Upper lobe of left lung (tissue), 6 donors: ENCODE measurements around the gene NDUFB10. TPM values are rescaled to one million over a fixed set of nuclear protein-coding genes. Genes with fewer than 3 reads are reported as not detected.

Experiments
- ATAC-seq, 2 donors: fragments of 200-7000 bp; cut with Tn5 transposase; one replicate each; pipeline ENCODE4 v1.9.1; 2022; ENCODE audit warnings: mild to moderate bottlenecking in 2 of 2, moderate library complexity in 2 of 2; ENCODE audit not compliant: low FRiP score in 2 of 2
- DNase-seq, 2 donors: peaks; one replicate each; pipeline ENCODE4 v3.0.0-alpha.2; 2019 to 2020
- H3K27ac ChIP-seq, 4 donors: fragments of 200-600 bp; sonication (generic); one replicate each; pipeline ENCODE4 v1.5.1; 2016 to 2019
- H3K27me3 ChIP-seq, 4 donors: fragments of 200-600 bp; sonication (generic); one replicate each; pipeline ENCODE4 v1.5.1; 2017 to 2019
- H3K36me3 ChIP-seq, 4 donors: fragments of 200-600 bp; sonication (generic); one replicate each; pipeline ENCODE4 v1.5.1; 2016 to 2019
- H3K4me1 ChIP-seq, 4 donors: fragments of 200-600 bp; sonication (generic); one replicate each; pipeline ENCODE4 v1.5.1; 2018 to 2019
- H3K4me3 ChIP-seq, 4 donors: fragments of 200-600 bp; sonication (generic); one replicate each; pipeline ENCODE4 v1.5.1; 2017 to 2019; ENCODE audit warnings: mild to moderate bottlenecking in 2 of 4, moderate library complexity in 1 of 4
- H3K9me3 ChIP-seq, 4 donors: fragments of 200-600 bp; sonication (generic); one replicate each; pipeline ENCODE4 v1.5.1; 2018 to 2019
- EP300 ChIP-seq, 4 donors: sonication (generic); formaldehyde crosslinking; IDR thresholded peaks; one replicate each; pipeline ENCODE4 v1.5.1; 2017; ENCODE audit warnings: antibody characterized with exemption in 4 of 4, control low read depth in 2 of 4
- POLR2A ChIP-seq, 4 donors: fragments of 450-650 bp; IDR thresholded peaks; one replicate each; pipeline ENCODE4 v1.5.1; 2016 to 2017; ENCODE audit warnings: antibody characterized with exemption in 4 of 4, mild to moderate bottlenecking in 2 of 4
- POLR2AphosphoS5 ChIP-seq, 2 donors: sonication (generic); formaldehyde crosslinking; IDR thresholded peaks; one replicate each; pipeline ENCODE4 v1.5.1; 2017; ENCODE audit warnings: antibody characterized with exemption in 2 of 2
- WGBS, 2 donors: methylation state at CpG; one replicate each; pipeline ENCODE4 v1.1.5; 2017 to 2018; 5-methylcytosine and 5-hydroxymethylcytosine counted together
- small RNA-seq, 4 donors: library from RNA; depleted of rRNA; stranded (forward); fragments of <200 nt; gene quantifications; one replicate each; pipeline ENCODE3, GENCODE V24; 2016
- total RNA-seq, 6 donors: library from RNA; depleted of rRNA in 4 of 6; stranded (reverse); fragments of >200 nt in 4 of 6; gene quantifications; one replicate each; pipeline versions ENCODE4 v1.1.0 to v1.2.1, GENCODE V29; 2016 to 2021
- TF ChIP-seq, protein P1 (sequence below), 6 experiments: fragments of 450-650 bp in 4 of 6; fragments of 200-600 bp in 2 of 6; sonication (generic) in 2 of 6; IDR thresholded peaks; one replicate each; pipeline ENCODE4 v1.5.1; 2016 to 2019; ENCODE audit warnings: antibody characterized with exemption in 6 of 6
- donor health status: DM: no; HTN: no; CAD: no; lungs with moderate emphysema.
- donor health status: DM: no; HTN: yes; CAD: no; lungs with severe emphysema.

Gene NDUFB10
- total RNA-seq, 6 donors from 2014 or later, result 76.5 to 245 (median 107) TPM

DNA sequence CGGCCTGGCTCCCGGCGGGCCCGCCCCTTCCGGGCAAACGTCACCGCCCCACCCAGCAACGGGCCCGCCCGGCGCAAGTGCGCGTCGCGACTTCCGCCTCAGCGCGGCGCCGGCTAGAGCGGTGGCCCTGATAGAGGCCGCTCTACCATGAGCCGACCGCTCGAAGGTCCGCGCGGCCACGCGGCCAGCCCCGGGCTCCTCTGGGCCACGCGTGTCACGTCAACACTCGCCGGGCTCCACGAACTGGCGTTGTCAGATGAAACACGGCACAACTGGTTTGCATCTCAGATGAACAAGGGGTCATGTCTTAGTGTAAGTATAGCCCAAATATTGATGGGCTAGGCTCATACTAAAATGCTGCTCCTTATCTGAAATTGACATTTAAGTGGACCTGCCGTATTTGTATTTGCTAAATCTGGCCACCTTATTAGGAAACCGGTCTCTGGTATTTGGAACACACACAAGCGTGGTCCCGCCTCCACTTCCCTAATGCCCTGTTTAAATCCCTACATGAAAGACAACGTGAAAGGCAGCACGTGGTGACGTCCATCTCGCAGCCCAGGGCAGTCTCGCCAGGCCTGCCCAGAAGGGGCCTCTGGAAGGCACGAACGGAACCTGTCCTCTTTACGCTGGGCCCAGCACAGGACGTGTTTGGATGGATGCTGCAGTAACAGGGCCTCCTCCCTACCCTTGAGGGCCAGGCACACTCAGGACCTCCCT, 50.6 kb downstream of the NDUFB10 start, which contains the start of gene ZNF598:
Gene ZNF598 (minus strand): TSS at position 31 of the 720 bp plus-strand sequence.
- DNase-seq (peak; percentile 81 to 97), ATAC-seq (peak; percentile 92 to 96)

More for the DNA sequence above, 50.6 kb downstream of the NDUFB10 start, which contains the start of gene ZNF598:
- H3K27me3 ChIP-seq, result no peaks in the 10 kb centered on the region
- H3K36me3 ChIP-seq, result no peaks in the 10 kb centered on the region
- H3K4me1 ChIP-seq, result peaks cover 40 to 52% (median 43%) of the 10 kb centered on the region in 4 donors
- 3 to 6% methylated on average over 11 to 30 of the region's 52 CpGs for WGBS, 2 donors
- TF ChIP-seq POLR2AphosphoS5 (IDR thresholded peaks at IDR 0.05) (peak; percentile 80 to 93), POLR2A (IDR thresholded peaks at IDR 0.05) (peak in 3 of 4 donors; percentile 49 to 94 (median 88)), EP300 (IDR thresholded peaks at IDR 0.05) (no peak)
- TF ChIP-seq, protein P1, sequence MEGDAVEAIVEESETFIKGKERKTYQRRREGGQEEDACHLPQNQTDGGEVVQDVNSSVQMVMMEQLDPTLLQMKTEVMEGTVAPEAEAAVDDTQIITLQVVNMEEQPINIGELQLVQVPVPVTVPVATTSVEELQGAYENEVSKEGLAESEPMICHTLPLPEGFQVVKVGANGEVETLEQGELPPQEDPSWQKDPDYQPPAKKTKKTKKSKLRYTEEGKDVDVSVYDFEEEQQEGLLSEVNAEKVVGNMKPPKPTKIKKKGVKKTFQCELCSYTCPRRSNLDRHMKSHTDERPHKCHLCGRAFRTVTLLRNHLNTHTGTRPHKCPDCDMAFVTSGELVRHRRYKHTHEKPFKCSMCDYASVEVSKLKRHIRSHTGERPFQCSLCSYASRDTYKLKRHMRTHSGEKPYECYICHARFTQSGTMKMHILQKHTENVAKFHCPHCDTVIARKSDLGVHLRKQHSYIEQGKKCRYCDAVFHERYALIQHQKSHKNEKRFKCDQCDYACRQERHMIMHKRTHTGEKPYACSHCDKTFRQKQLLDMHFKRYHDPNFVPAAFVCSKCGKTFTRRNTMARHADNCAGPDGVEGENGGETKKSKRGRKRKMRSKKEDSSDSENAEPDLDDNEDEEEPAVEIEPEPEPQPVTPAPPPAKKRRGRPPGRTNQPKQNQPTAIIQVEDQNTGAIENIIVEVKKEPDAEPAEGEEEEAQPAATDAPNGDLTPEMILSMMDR (IDR thresholded peaks at IDR 0.05), result peak in 3 of 6 experiments; percentile 3 to 16 (median 11)
- H3K4me3 ChIP-seq, result peak within 1 kb of the TSS; percentile 67 to 100 (median 96)
- no peaks in the 10 kb centered on the region for H3K9me3 ChIP-seq
- peak within 1 kb of the TSS; percentile 85 to 96 (median 94) for H3K27ac ChIP-seq

Small RNA genes within 50 kb of the gene (small RNA-seq; reads per million reads assigned to genes)
- gene AC005363.2, result 0 to 0.20 (median 0.06) reads per million in 4 donors
- gene SNORA10, result 0 reads per million in 4 donors
- gene SNORA64, result 0 reads per million in 4 donors

Other genes with a start within 250 kb of the NDUFB10 start
- 100 to 1,000 TPM in 2 of 6 donors, 10 to 100 TPM in 4; 57.8 to 155 (median 78.9) TPM for gene NME3, start 188.0 kb upstream of the NDUFB10 start, total RNA-seq
- gene EME2, start 186.7 kb upstream of the NDUFB10 start, total RNA-seq, result 10 to 100 TPM; 10.8 to 87.0 (median 21.5) TPM
- gene MRPS34, start 186.4 kb upstream of the NDUFB10 start, total RNA-seq, result 10 to 100 TPM; 49.2 to 91.7 (median 69.8) TPM
- 100 to 1,000 TPM in 2 of 6 donors, 10 to 100 TPM in 4; 46.2 to 234 (median 64.4) TPM for gene SPSB3, start 177.0 kb upstream of the NDUFB10 start, total RNA-seq
- gene NUBP2, start 176.6 kb upstream of the NDUFB10 start, total RNA-seq, result 10 to 100 TPM; 53.2 to 85.6 (median 60.5) TPM
- 10 to 100 TPM in 1 of 6 donors, 1 to 10 TPM in 5; 1.0 to 11.5 (median 3.1) TPM for gene IGFALS, start 165.8 kb upstream of the NDUFB10 start, total RNA-seq
- 100 to 1,000 TPM in 5 of 6 donors, 10 to 100 TPM in 1; 84.5 to 251 (median 122) TPM for gene HAGH, start 132.7 kb upstream of the NDUFB10 start, total RNA-seq
- 10 to 100 TPM; 22.1 to 42.1 (median 32.6) TPM for gene FAHD1, start 132.3 kb upstream of the NDUFB10 start, total RNA-seq
- gene MEIOB, start 87.4 kb upstream of the NDUFB10 start, total RNA-seq, result under 1 TPM in 1 of 6 donors, not detected in 5; 0.54 TPM
- gene HS3ST6, start 41.1 kb upstream of the NDUFB10 start, total RNA-seq, result 1 to 10 TPM in 2 of 6 donors, under 1 TPM in 2, not detected in 2; 0.44 to 4.0 (median 0.95) TPM
- gene MSRB1, start 16.3 kb upstream of the NDUFB10 start, total RNA-seq, result 10 to 100 TPM; 18.2 to 45.3 (median 31.9) TPM
- not detected for gene RPL3L, start 4.8 kb upstream of the NDUFB10 start, total RNA-seq
- gene RPS2, start 5.3 kb downstream of the NDUFB10 start, total RNA-seq, result 1,000 to 10,000 TPM; 1,128 to 1,943 (median 1,579) TPM
- gene RNF151, start 7.3 kb downstream of the NDUFB10 start, total RNA-seq, result under 1 TPM in 1 of 6 donors, not detected in 5; 0.37 TPM
- 10 to 100 TPM; 22.0 to 51.6 (median 35.0) TPM for gene TBL3, start 12.5 kb downstream of the NDUFB10 start, total RNA-seq
- gene NOXO1, start 21.9 kb downstream of the NDUFB10 start, total RNA-seq, result 1 to 10 TPM in 5 of 6 donors, not detected in 1; 2.1 to 5.4 (median 5.0) TPM
- gene GFER, start 24.7 kb downstream of the NDUFB10 start, total RNA-seq, result 10 to 100 TPM in 5 of 6 donors, 1 to 10 TPM in 1; 5.2 to 40.3 (median 24.7) TPM
- 1 to 10 TPM in 1 of 6 donors, under 1 TPM in 3, not detected in 2; 0.15 to 1.4 (median 0.34) TPM for gene SYNGR3, start 30.4 kb downstream of the NDUFB10 start, total RNA-seq
- 10 to 100 TPM; 20.1 to 62.8 (median 41.7) TPM for gene ZNF598, start 50.3 kb downstream of the NDUFB10 start, total RNA-seq
- under 1 TPM in 2 of 6 donors, not detected in 4; 0.67 to 0.80 TPM for gene NPW, start 60.2 kb downstream of the NDUFB10 start, total RNA-seq
- 100 to 1,000 TPM; 131 to 604 (median 283) TPM for gene NHERF2, start 67.4 kb downstream of the NDUFB10 start, total RNA-seq
- 10 to 100 TPM; 17.8 to 43.6 (median 28.8) TPM for gene NTHL1, start 88.3 kb downstream of the NDUFB10 start, total RNA-seq
- 100 to 1,000 TPM in 4 of 6 donors, 10 to 100 TPM in 2; 47.3 to 296 (median 118) TPM for gene TSC2, start 88.4 kb downstream of the NDUFB10 start, total RNA-seq
- 100 to 1,000 TPM in 3 of 6 donors, 10 to 100 TPM in 3; 75.4 to 567 (median 106) TPM for gene PKD1, start 176.4 kb downstream of the NDUFB10 start, total RNA-seq
- gene RAB26, start 189.1 kb downstream of the NDUFB10 start, total RNA-seq, result 1 to 10 TPM in 1 of 6 donors, under 1 TPM in 3, not detected in 2; 0.30 to 6.8 (median 0.85) TPM
- gene TRAF7, start 196.2 kb downstream of the NDUFB10 start, total RNA-seq, result 10 to 100 TPM; 34.6 to 72.6 (median 52.9) TPM
- 1 to 10 TPM in 1 of 6 donors, under 1 TPM in 2, not detected in 3; 0.06 to 1.0 (median 0.15) TPM for gene CASKIN1, start 237.1 kb downstream of the NDUFB10 start, total RNA-seq
- gene MLST8, start 245.9 kb downstream of the NDUFB10 start, total RNA-seq, result 10 to 100 TPM; 24.6 to 93.2 (median 47.7) TPM